ENCODE measurements around the gene PRDM15.

PRDM15 gene

GRCh38 chr21:41836166-41837015 lies 42.8 kb downstream of the PRDM15 start:
- DNase-seq: no peak

- DNase-seq: no peak
These were observed 43.4 kb downstream of the PRDM15 start for GRCh38 chr21:41835711-41836154.

GRCh38 chr21:41834926-41835663 lies 44.0 kb downstream of the PRDM15 start:
- no peak for DNase-seq

- no peak for DNase-seq
These were observed 44.8 kb downstream of the PRDM15 start for GRCh38 chr21:41834252-41834925.

GRCh38 chr21:41833497-41834115 lies 45.5 kb downstream of the PRDM15 start:
- no peak for DNase-seq

- DNase-seq: no peak
These were observed 46.3 kb downstream of the PRDM15 start for GRCh38 chr21:41832596-41833496.

DNA sequence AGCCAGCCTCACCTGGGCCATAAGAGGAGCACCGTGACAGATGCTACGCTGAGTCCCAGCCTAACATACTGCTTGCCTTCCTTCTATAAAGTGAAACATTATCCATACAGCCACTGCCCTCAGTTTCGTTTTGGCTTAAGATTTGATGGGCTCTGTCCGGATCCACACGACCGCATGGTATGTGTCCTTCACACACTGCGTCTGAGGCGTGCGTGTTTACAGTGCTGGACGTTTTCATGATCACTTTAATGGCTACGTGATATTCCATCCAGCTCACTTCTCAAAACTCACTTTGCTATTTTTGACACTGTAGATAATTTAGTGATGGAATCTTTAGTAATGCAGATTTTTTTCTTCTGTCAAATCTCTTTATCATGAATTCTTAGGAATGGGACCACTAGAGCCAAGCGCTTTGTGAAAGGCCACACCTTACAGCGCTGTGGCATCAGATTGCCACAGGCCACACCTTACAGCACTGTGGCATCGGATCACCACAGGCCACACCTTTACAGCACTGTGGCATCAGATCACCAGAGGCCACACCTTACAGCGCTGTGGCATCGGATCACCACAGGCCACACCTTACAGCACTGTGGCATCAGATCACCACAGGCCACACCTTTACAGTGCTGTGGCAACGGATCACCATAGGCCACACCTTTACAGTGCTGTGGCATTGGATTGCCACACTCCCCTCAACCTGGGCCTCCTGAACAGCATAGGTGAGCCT lies 47.1 kb downstream of the PRDM15 start:
- no peak for DNase-seq

DNA sequence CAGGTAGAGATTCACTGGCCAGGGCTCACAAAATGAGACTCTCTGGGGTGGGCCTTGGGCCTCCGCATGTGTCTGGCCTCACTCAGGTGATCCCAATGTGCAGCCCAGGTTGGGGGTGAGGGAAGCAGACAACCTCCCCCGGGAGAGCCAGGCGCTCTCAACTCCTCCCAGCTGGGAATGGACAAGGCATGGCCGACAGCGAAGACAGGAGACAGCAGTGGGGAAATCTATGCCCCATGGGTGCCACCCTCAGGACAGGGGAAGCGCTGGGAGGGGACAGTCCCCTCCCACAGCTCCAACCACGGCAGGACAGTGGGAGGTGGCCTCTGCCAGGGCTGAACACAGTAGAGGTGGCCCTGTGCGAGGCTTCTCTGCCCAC lies 47.7 kb downstream of the PRDM15 start:
- DNase-seq: no peak

- no peak for DNase-seq
These were observed 48.2 kb downstream of the PRDM15 start for GRCh38 chr21:41830764-41831452.

DNA sequence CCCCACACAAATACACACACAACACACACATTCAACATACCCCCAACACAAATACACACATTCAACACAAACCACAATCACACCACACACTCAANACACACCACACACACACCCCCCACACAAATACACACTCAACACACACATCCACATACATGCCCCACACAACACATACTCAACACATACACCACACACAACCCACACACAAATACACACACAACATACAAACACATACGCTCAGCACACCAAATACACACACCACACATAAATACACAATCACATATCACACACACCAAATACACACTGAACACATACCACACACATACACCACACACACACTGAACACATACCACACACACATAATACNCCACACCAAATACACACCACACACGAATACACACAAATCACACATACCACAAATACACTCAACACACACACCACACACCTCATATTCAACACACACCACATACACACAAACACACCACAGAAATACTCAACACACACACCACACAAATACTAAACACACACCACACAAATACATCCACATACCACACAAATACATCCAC lies 48.9 kb downstream of the PRDM15 start:
- no peak for DNase-seq

- no peak for DNase-seq
These were observed 50.2 kb downstream of the PRDM15 start for GRCh38 chr21:41828884-41829360.

DNA sequence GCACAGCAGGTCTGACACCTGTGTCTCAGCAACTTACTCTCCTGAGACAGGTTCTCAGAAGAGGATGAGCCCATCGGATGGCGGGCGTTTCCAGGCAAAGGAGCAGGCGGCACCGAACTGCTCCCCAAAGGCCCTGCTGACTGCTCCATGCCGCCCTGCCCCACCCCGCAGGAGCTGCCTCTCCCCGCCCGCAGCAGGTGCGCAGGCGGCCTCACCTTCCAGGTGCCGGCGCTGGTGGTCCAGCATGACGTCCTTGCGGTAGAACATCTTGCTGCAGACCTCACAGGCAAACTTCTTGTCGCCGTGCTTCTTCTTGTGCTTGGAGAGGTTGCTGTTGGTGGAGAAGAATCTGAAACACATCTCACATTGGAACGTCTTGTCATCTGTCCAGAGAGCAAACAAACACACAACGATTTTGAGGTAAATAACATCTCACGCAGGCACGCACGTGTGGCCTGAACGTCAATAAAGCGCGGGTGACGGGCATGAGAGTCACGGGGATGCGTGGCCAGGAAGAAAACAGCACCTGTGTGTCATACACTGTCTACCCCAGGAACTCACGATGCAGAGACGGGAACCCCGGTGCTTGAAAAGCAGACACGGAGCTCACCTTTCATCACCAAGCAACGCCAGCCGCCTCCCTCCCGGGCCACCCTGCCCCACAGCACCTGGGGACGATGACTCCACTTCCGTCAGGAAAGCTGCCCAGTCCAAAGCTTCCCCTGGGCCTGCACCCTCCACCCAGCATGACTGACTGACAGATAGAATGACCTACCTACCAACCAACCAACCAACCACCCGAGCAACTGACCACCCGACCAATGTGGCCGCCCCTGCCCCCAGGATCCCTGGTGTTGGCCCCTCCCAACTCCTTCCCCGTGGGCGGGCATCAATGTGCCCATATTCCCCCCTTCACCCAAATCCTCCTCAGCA lies 50.9 kb downstream of the PRDM15 start:
- no peak for DNase-seq

DNA sequence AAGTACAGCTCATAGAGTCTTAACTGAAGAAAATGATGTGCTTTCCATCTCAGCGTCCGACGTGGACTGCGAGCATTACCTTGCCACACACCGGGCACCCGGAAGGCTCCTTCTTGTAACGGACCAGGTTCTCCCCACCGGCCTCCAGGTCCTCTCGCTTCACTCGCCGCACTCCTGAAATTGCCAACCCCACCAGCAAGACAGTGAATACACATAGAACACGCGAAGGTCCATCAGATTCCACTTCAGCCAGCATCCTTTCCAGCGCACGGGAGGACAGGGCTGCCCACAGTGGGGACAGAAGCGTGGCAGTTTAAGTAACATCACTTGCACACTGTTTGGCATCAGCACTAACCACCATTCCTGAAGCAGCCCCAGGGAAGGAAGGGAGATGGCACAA lies 53.3 kb downstream of the PRDM15 start:
- DNase-seq: no peak

DNA sequence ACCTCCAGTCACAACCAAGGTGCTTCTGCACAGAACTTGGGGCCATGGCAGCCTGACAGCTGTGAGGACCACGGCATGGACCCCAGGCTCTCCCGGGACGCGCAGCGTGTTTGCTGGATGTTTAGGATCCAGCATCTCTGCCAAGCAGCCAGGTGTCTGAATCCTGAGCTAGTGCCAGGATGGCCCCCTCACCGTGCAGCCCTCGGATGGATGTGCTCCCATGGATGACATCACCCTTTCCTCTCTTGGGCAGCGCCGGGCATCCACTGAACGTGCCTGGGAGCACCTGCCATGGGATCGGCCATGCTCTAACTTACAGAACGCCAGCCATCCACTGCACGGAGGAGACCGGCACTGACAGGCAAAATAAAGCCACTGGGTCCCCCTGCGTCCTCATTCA lies 53.9 kb downstream of the PRDM15 start:
- DNase-seq: no peak

- DNase-seq: no peak
These were observed 54.5 kb downstream of the PRDM15 start for GRCh38 chr21:41824466-41825207.

GRCh38 chr21:41823906-41824305 lies 55.2 kb downstream of the PRDM15 start:
- DNase-seq: no peak

DNA sequence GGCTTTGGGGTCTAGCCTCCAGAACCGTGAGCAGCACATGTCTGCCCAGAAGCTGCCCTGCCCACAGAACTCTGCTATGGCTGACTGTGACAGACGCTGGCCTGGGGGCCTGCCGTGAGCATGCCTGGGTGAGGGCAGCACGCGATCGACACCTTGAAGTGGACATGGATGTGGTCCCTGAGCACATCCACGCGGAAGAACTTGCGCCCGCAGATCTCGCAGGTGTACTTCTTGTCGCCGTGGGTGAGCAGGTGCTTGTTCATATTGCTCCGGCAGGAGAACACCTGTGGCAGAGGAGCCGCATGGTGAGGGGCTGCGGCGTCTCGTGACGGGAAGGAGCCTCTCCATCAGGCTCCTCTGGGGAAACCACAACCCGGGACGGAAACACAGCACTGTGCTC lies 56.0 kb downstream of the PRDM15 start:
- DNase-seq: no peak

GRCh38 chr21:41821756-41822431 lies 57.2 kb downstream of the PRDM15 start:
- DNase-seq: no peak
